K562 (cell line): ENCODE measurements around the gene CACNG7. TPM values are rescaled to one million over a fixed set of nuclear protein-coding genes. Genes with fewer than 3 reads are reported as not detected.

Experiments
- ATAC-seq: fragments of 200-7000 bp; cut with Tn5 transposase; 3 replicates; pipeline ENCODE4 v1.9.1; 2020; ENCODE audit warnings: moderate library complexity
- BruUV-seq: library from RNA; stranded (reverse); fragments of 400-500 nt; replicated peaks from 2 replicates; lab custom pipeline; 2021; lab: Mats Ljungman, UMichigan
- CTCF ChIA-PET: fragments of 300-600 bp; formaldehyde crosslinking; extraction: SDS; loops from one replicate; lab custom pipeline; 2021; ENCODE audit warnings: low intra/inter-chr PET ratio; lab: Yijun Ruan, JAX
- POLR2A ChIA-PET: fragments of 300-600, 350-650 bp; sonication (Branson Sonifier 250); formaldehyde crosslinking; extraction: SDS; loops from one replicate; lab custom pipeline; 2021; ENCODE audit warnings: antibody characterized with exemption, inconsistent platforms; lab: Yijun Ruan, JAX
- DNase-seq, 4 experiments: peaks; one replicate each; pipeline versions ENCODE4 v3.0.0 to v3.0.0-alpha.2; 2011 to 2018; ENCODE audit warnings: low spot score in 3 of 4, mixed read lengths in 3 of 4; ENCODE audit errors: extremely low read depth in 1 of 4
- FAIRE-seq: peaks from 2 replicates; lab custom pipeline; 2011; peaks lifted over from hg19 to GRCh38; lab: Jason Lieb, UNC
- H2AFZ ChIP-seq: 2 replicates; pipeline ENCODE4 v1.6.0; 2011; ENCODE audit warnings: low read depth, low read length, control low read depth, inconsistent platforms
- H3K27ac ChIP-seq: fragments of 200-600 bp; 3 replicates; pipeline ENCODE4 v1.8.0; 2011; ENCODE audit warnings: low read depth, mild to moderate bottlenecking, control low read depth, inconsistent platforms, low read length, moderate library complexity, mixed read lengths; ENCODE audit errors: extremely low read depth
- H3K27me3 ChIP-seq, 2 experiments: fragments of 300-600 bp in 1 of 2; 2 replicates in 1 of 2; 3 replicates in 1 of 2; pipeline versions ENCODE4 v1.6.0 to v1.8.0; 2011; ENCODE audit warnings: inconsistent platforms in 2 of 2, low read length in 2 of 2, mild to moderate bottlenecking in 1 of 2, mixed read lengths in 1 of 2, moderate library complexity in 1 of 2; ENCODE audit not compliant: control insufficient read depth in 2 of 2, insufficient read depth in 2 of 2
- H3K36me3 ChIP-seq: fragments of 300-600 bp; 3 replicates; pipeline ENCODE4 v1.8.0; 2011; ENCODE audit warnings: mild to moderate bottlenecking, low read length, inconsistent platforms; ENCODE audit not compliant: control insufficient read depth, insufficient read depth
- H3K4me1 ChIP-seq, 2 experiments: fragments of 200-600 bp in 1 of 2; replicated peaks in 1 of 2; 2 replicates in 1 of 2; 3 replicates in 1 of 2; pipeline versions ENCODE4 v1.5.1 to v1.8.0; 2011; ENCODE audit warnings: inconsistent platforms in 2 of 2, low read length in 2 of 2, mild to moderate bottlenecking in 1 of 2, mixed read lengths in 1 of 2, moderate library complexity in 1 of 2; ENCODE audit not compliant: control insufficient read depth in 2 of 2, insufficient read depth in 2 of 2
- H3K4me2 ChIP-seq: 2 replicates; pipeline ENCODE4 v1.6.1; 2011; ENCODE audit warnings: low read length, control low read depth, inconsistent platforms, mixed read lengths; ENCODE audit not compliant: insufficient read depth
- H3K4me3 ChIP-seq: fragments of 200-600 bp; sonication (generic), shearing (Covaris generic); 2 replicates; pipeline ENCODE4 v1.5.1; 2016; ENCODE audit warnings: control low read depth, inconsistent platforms
- H3K79me2 ChIP-seq: fragments of 200-600 bp; 3 replicates; pipeline ENCODE4 v1.8.0; 2011; ENCODE audit warnings: low read length, inconsistent platforms; ENCODE audit not compliant: control insufficient read depth, insufficient read depth
- H3K9ac ChIP-seq, 2 experiments: 2 replicates each; pipeline versions ENCODE4 v1.6.0 to v1.6.1; 2011; ENCODE audit warnings: low read depth in 2 of 2, low read length in 2 of 2, control low read depth in 1 of 2, inconsistent platforms in 1 of 2, mild to moderate bottlenecking in 1 of 2, mixed read lengths in 1 of 2; ENCODE audit not compliant: insufficient read depth in 1 of 2
- H3K9me1 ChIP-seq: one replicate; pipeline ENCODE4 v1.6.0; 2011; ENCODE audit warnings: inconsistent platforms, mild to moderate bottlenecking, low read length, moderate library complexity; ENCODE audit not compliant: control insufficient read depth, insufficient read depth
- H3K9me3 ChIP-seq: replicated peaks from 2 replicates; pipeline ENCODE4 v1.5.1; 2011; ENCODE audit warnings: low read depth, low read length, inconsistent platforms; ENCODE audit not compliant: control insufficient read depth, insufficient read depth
- H4K20me1 ChIP-seq: replicated peaks from 2 replicates; pipeline ENCODE4 v1.6.1; 2011; ENCODE audit warnings: low read length, inconsistent platforms, mixed read lengths; ENCODE audit not compliant: control insufficient read depth, insufficient read depth
- GTF3C2 ChIP-seq: IDR thresholded peaks from 3 replicates; pipeline ENCODE4 v1.6.1; 2011; ENCODE audit warnings: borderline replicate concordance, mild to moderate bottlenecking, moderate library complexity; ENCODE audit not compliant: insufficient read length; ENCODE audit errors: extremely low read depth
- NR2C2 ChIP-seq, 2 experiments: fragments of 200-800 bp in 1 of 2; sonication (Bioruptor generic) in 1 of 2; sonication (generic) in 1 of 2; formaldehyde crosslinking in 1 of 2; IDR thresholded peaks; 2 replicates each; pipeline versions ENCODE4 v1.6.1 to v1.8.0; 2016 to 2022; ENCODE audit warnings: mild to moderate bottlenecking in 1 of 2, missing compliant biosample characterization in 1 of 2, missing genetic modification characterization in 1 of 2, missing genetic modification reagents in 1 of 2
- PCBP1 ChIP-seq: fragments of 200-400 bp; formaldehyde crosslinking; IDR thresholded peaks from 2 replicates; pipeline ENCODE4 v1.6.1; 2018; ENCODE audit warnings: mild to moderate bottlenecking, low read depth, low read length; ENCODE audit not compliant: poor library complexity, severe bottlenecking
- PRDM10 ChIP-seq: fragments of 450-650 bp; IDR thresholded peaks from 2 replicates; pipeline ENCODE4 v1.6.1; 2018; ENCODE audit not compliant: partially characterized antibody
- RBM25 ChIP-seq: fragments of 200-400 bp; formaldehyde crosslinking; IDR thresholded peaks from 2 replicates; pipeline ENCODE4 v1.6.1; 2018; ENCODE audit warnings: low read length, low read depth, moderate library complexity; ENCODE audit not compliant: severe bottlenecking
- THRB ChIP-seq: fragments of 450-650 bp; formaldehyde crosslinking; conservative IDR thresholded peaks from 2 replicates; pipeline ENCODE4 v1.4.0; 2022; ENCODE audit warnings: mild to moderate bottlenecking, missing genetic modification characterization
- ZNF174 ChIP-seq: fragments of 250-450 bp; sonication (Bioruptor Pico); IDR thresholded peaks from 2 replicates; pipeline ENCODE4 v1.4.0; 2020; ENCODE audit warnings: mild to moderate bottlenecking
- ZNF280A ChIP-seq: fragments of 450-650 bp; IDR thresholded peaks from 2 replicates; pipeline ENCODE4 v1.6.1; 2018; ENCODE audit warnings: mild to moderate bottlenecking, low read depth; ENCODE audit not compliant: partially characterized antibody
- WGBS: fragments of 100-300 bp; shearing (Covaris generic); methylation state at CpG from one replicate; pipeline ENCODE4 v1.1.6; 2016; ENCODE audit warnings: low coverage, mixed read lengths; ENCODE audit not compliant: insufficient coverage; ENCODE audit errors: missing lambda C conversion rate; 5-methylcytosine and 5-hydroxymethylcytosine counted together
- in situ Hi-C: fragments of 300-500 bp; cut with MboI; formaldehyde crosslinking; loops from 4 replicates; pipeline ENCODE4 v1.15.0; 2018; ENCODE audit warnings: inconsistent platforms, mixed read lengths
- intact Hi-C: fragments of 100-400 bp; cut with micrococcal nuclease; formaldehyde crosslinking; loops from 2 replicates; pipeline ENCODE4 v1.14.2; 2022
- polyA plus RNA-seq, 8 experiments: library from polyadenylated mRNA; depleted of rRNA in 4 of 8; stranded (reverse) in 5 of 8; unstranded in 3 of 8; fragments of >200 nt; fragmentation: Nextera tagmentation in 2 of 8; fragmentation: Illumina TruSeq in 1 of 8; extraction: Ambion mirVana in 2 of 8; extraction: Trizol in 1 of 8; gene quantifications; 2 replicates each; pipeline versions ENCODE4 v1.2.1 to v1.2.3, GENCODE V29; 2011 to 2014; ENCODE audit warnings: inconsistent platforms in 1 of 8, missing spikeins in 1 of 8
- total RNA-seq, 7 experiments: library from RNA; depleted of rRNA in 6 of 7; stranded (reverse); fragments of >200 nt in 6 of 7; fragmentation: Illumina TruSeq in 2 of 7; extraction: Trizol in 2 of 7; gene quantifications; 2 replicates each; pipeline versions ENCODE4 v1.2.1 to v1.2.3, GENCODE V29; 2011 to 2021; ENCODE audit warnings: low replicate concordance in 1 of 7

Gene CACNG7
- total and polyA plus RNA-seq, 9 of the 15 experiments (the other 6 are each of a cell fraction or from before 2014, with no cell fraction given): not detected

- POLR2A ChIA-PET: no interaction called here
- ATAC-seq (peak; percentile 67), FAIRE-seq (no peak), DNase-seq (peak in 3 of 4 experiments; percentile 12 to 43 (median 37))
- no peaks in the 10 kb centered on the region for H3K9me3 ChIP-seq
- in situ Hi-C loops: no loop called here
- BruUV-seq: no TSS peak
- H2AFZ ChIP-seq: no peak overlapping the region
- 14% methylated on average over 18 of the region's 20 CpGs for WGBS
- H3K27me3 ChIP-seq: peaks cover 6 to 22% of the 10 kb centered on the region in 2 experiments; a peak in 4 of 5 replicates
- H3K36me3 ChIP-seq: no peaks in the 10 kb centered on the region
- peaks cover 2 to 24% of the 10 kb centered on the region in 2 experiments; a peak in 2 of 5 replicates for H3K4me1 ChIP-seq
- no peak overlapping the region for H3K27ac ChIP-seq
- intact Hi-C loops: no loop called here
- no peaks in the 10 kb centered on the region for H3K9me1 ChIP-seq
- peak overlapping the region; percentile 37; the same call in 1 of the 2 replicates for H3K4me2 ChIP-seq
- no peak overlapping the region for H3K9ac ChIP-seq
- H3K4me3 ChIP-seq: peak overlapping the region; percentile 22
- H3K79me2 ChIP-seq: no peaks in the 10 kb centered on the region
- CTCF ChIA-PET: no interaction called here
- H4K20me1 ChIP-seq: no peaks in the 10 kb centered on the region; the same call in 1 of the 2 replicates
- no peak for TF ChIP-seq ZNF280A
- no peak for TF ChIP-seq PCBP1
- no peak for TF ChIP-seq ZNF174 (CRISPR knock-in tag)
- TF ChIP-seq RBM25: no peak
- no peak for TF ChIP-seq GTF3C2
- no peak for TF ChIP-seq NR2C2 (CRISPR knock-in tag; IDR thresholded peaks at IDR 0.05)
- TF ChIP-seq NR2C2 (tag; IDR thresholded peaks at IDR 0.05): 0 out of 2 replicates have a peak, but pooled peaks have one; percentile 6
- no peak for TF ChIP-seq THRB (CRISPR knock-in tag)
- TF ChIP-seq PRDM10: peak; percentile 23
Observed at GRCh38 chr19:53980539-53981375, 71.7 kb downstream of the CACNG7 start.
